ENCODE results near the gene GLIPR2. TPM values are rescaled to one million over a fixed set of nuclear protein-coding genes. Genes with fewer than 3 reads are reported as not detected.

Gene GLIPR2
- total RNA-seq, 1 experiment from 2014 or later: 0.35 TPM

- DNase-seq (ENCODE audit: extremely low read depth, low read depth): peak; percentile 97
Measured at GRCh38 chr9:36190388-36191289, 54.1 kb downstream of the GLIPR2 start, which contains the start of gene CLTA. CLTA (plus strand) TSS chr9:36190921; CDS start chr9:36191057, 136 bp downstream.

- no peak for DNase-seq (ENCODE audit: extremely low read depth, low read depth)
Measured at GRCh38 chr9:36191290-36191645, 54.7 kb downstream of the GLIPR2 start.

GRCh38 chr9:36191686-36192085, 55.2 kb downstream of the GLIPR2 start:
- DNase-seq (ENCODE audit: extremely low read depth, low read depth): no peak

- DNase-seq (ENCODE audit: extremely low read depth, low read depth): no peak
Measured at GRCh38 chr9:36192196-36192595, 55.7 kb downstream of the GLIPR2 start.

- no peak for DNase-seq (ENCODE audit: extremely low read depth, low read depth)
Measured at GRCh38 chr9:36193023-36193422, 56.5 kb downstream of the GLIPR2 start.

GRCh38 chr9:36194326-36195000, 57.9 kb downstream of the GLIPR2 start:
- DNase-seq (ENCODE audit: extremely low read depth, low read depth): no peak

- no peak for DNase-seq (ENCODE audit: extremely low read depth, low read depth)
Measured at GRCh38 chr9:36204906-36205547, 68.5 kb downstream of the GLIPR2 start.

- no peak for DNase-seq (ENCODE audit: extremely low read depth, low read depth)
Measured at GRCh38 chr9:36207016-36207415, 70.5 kb downstream of the GLIPR2 start.

- DNase-seq (ENCODE audit: extremely low read depth, low read depth): no peak
Measured at GRCh38 chr9:36207546-36208012, 71.0 kb downstream of the GLIPR2 start.

GRCh38 chr9:36208521-36209253, 72.2 kb downstream of the GLIPR2 start:
- no peak for DNase-seq (ENCODE audit: extremely low read depth, low read depth)

GRCh38 chr9:36210722-36211121, 74.2 kb downstream of the GLIPR2 start:
- DNase-seq (ENCODE audit: extremely low read depth, low read depth): no peak

- DNase-seq (ENCODE audit: extremely low read depth, low read depth): no peak
Measured at GRCh38 chr9:36211510-36211909, 75.0 kb downstream of the GLIPR2 start.

- DNase-seq (ENCODE audit: extremely low read depth, low read depth): no peak
Measured at GRCh38 chr9:36213387-36213786, 76.9 kb downstream of the GLIPR2 start.

Other genes starting within 250 kb of the GLIPR2 start
- gene HRCT1, start 230.5 kb upstream of the GLIPR2 start, total RNA-seq (2014; rRNA removed; shearing (Covaris generic)): 1.4 and 3.2 TPM in 2 replicates
- gene SPAAR, start 227.2 kb upstream of the GLIPR2 start, total RNA-seq (2014; rRNA removed; shearing (Covaris generic)): 0.46 TPM in 1 of 2 replicates, not detected in the other
- not detected in 2 replicates for gene OR2S2, start 178.6 kb upstream of the GLIPR2 start, total RNA-seq (2014; rRNA removed; shearing (Covaris generic))
- gene RECK, start 99.8 kb upstream of the GLIPR2 start, total RNA-seq (2014; rRNA removed; shearing (Covaris generic)): 3.6 and 6.0 TPM in 2 replicates
- not detected in 2 replicates for gene CCIN, start 32.7 kb downstream of the GLIPR2 start, total RNA-seq (2014; rRNA removed; shearing (Covaris generic))
- gene CLTA, start 54.2 kb downstream of the GLIPR2 start, total RNA-seq (2014; rRNA removed; shearing (Covaris generic)): 201 and 224 TPM in 2 replicates
- gene GNE, start 121.7 kb downstream of the GLIPR2 start, total RNA-seq (2014; rRNA removed; shearing (Covaris generic)): 22.0 TPM in 2 replicates